ENCODE measurements around the gene RHBDD3. TPM values are rescaled to one million over a fixed set of nuclear protein-coding genes. Genes with fewer than 3 reads are reported as not detected.

The RHBDD3 gene
- total and polyA plus RNA-seq, 12 donors = 7.0 to 25.8 (median 12.6) TPM

DNA sequence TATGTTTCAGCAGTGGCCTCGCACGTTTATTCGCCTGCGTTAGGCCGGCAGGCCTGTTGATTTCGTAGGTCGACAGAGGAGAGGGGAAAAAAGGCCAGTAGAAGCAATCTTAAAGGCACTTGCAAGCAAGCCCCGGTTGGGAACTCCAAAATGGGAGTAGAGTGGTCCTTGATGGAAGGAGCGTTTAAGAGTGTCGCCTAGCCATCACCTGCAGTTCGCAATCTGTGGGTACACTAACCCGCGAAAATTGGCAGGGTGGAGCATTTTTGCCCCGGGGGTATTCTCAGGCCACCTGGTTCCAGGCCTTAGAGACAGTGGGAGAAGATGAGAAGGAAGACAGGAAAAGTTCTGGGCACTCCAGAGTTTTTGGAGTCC lies 1.4 kb upstream of the RHBDD3 start:
- peak overlapping the region in 9 of 10 donors; percentile 98 to 100 (median 99) for H3K27ac ChIP-seq
- TF ChIP-seq CTCF (IDR thresholded peaks at IDR 0.05) = no peak
- DNase-seq = no peak
- H3K36me3 ChIP-seq = peaks cover 0 to 64% (median 25%) of the 10 kb centered on the region in 9 donors
- H3K9me3 ChIP-seq = no peaks in the 10 kb centered on the region
- H3K4me3 ChIP-seq = peak overlapping the region; percentile 71 to 98 (median 82)
- WGBS, 2 donors = 0 to 1% methylated on average over 14 of the region's 14 CpGs
- no peak for ATAC-seq
- intact Hi-C loops (cut with DNase I) = loop anchor here in 3 of 10 donors (2.0 to 5.0 kb wide), 2 partner anchors 38 kb away; partner anchors contain the start of gene GAS2L1 (in 3 of the 3)
- H3K4me1 ChIP-seq = peaks cover 13 to 72% (median 62%) of the 10 kb centered on the region in 9 donors
- H3K27me3 ChIP-seq = no peaks in the 10 kb centered on the region

GRCh38 chr22:29268511-29269229 lies 889 bp upstream of the RHBDD3 start:
- Histone ChIP-seq H3K9me3 (no peaks in the 10 kb centered on the region), H3K27ac (peak overlapping the region; percentile 98 to 100 (median 99)), H3K4me1 (peaks cover 13 to 66% (median 61%) of the 10 kb centered on the region in 9 donors), H3K27me3 (no peaks in the 10 kb centered on the region), H3K36me3 (peaks cover 0 to 64% (median 20%) of the 10 kb centered on the region in 9 donors), H3K4me3 (peak overlapping the region; percentile 71 to 98 (median 82))
- peak; percentile 67 to 77 for DNase-seq
- peak; percentile 54 to 79 (median 68) for ATAC-seq
- TF ChIP-seq CTCF (IDR thresholded peaks at IDR 0.05) = peak in 2 of 9 donors; percentile 5 to 19
- intact Hi-C loops (cut with DNase I) = loop anchor here in 3 of 10 donors (2.0 to 5.0 kb wide), 2 partner anchors 38 to 39 kb away; partner anchors contain the start of gene GAS2L1 (in 3 of the 3)
- 0% methylated on average over 47 to 51 of the region's 51 CpGs for WGBS, 2 donors

GRCh38 chr22:29267462-29267857 lies 321 bp downstream of the RHBDD3 start:
- ATAC-seq (no peak), DNase-seq (no peak)
- Histone ChIP-seq H3K27ac (peak overlapping the region; percentile 98 to 100 (median 99)), H3K4me1 (peaks cover 13 to 54% (median 50%) of the 10 kb centered on the region in 9 donors), H3K36me3 (peaks cover 0 to 56% (median 9%) of the 10 kb centered on the region in 9 donors), H3K27me3 (no peaks in the 10 kb centered on the region), H3K9me3 (no peaks in the 10 kb centered on the region), H3K4me3 (peak overlapping the region; percentile 71 to 98 (median 82))
- no peak for TF ChIP-seq CTCF (IDR thresholded peaks at IDR 0.05)
- WGBS, 2 donors = 0% methylated on average over 32 of the region's 32 CpGs
- intact Hi-C loops (cut with DNase I) = loop anchor here in 2 of 10 donors (5.0 kb wide), 1 partner anchor 40 kb away; the partner anchor contains the start of gene GAS2L1 (in 2 of the 2)

DNA sequence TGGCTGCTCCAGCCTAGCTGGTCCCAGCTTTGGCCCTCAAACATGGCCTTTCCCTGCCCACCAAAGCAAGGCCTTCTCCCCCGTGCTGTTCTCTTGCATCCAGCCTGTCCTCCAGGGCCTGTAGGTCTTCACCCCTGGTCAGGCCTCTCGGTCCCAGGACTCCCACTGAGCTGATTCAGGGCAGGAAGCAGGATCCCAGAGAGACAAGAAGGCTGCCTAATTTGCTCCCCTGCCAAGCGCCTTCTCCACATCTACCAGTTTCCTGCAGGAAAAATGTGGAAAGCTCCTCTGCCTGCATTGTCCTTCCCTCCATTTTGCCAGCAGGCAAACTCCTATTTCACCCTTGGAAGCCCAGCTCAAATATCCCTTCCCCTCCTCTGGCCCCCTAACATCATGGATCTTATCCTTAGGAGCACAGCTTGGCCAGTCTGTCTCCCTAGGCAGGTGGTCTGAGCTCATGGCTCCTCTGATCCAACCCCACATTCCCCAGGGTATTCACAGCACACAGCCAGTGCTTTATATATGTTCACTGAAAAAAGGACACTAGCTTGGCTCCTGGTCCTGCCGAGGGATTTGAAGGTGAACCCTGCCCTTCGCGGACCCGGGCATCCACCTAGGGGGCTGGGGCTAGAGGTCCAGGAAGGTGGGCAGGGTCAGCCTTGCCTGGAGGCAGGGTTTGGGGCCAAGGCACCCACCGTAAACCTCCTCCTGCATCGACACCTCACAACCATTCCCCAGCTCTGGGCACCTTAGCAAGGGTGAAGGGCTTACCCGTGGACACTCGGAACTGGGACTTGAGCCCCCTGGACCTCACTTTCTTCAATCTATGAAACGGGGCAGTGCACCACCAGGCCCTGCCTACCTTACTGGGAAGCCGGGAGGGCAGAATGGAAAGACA lies 968 bp downstream of the RHBDD3 start:
- Histone ChIP-seq H3K4me3 (peak overlapping the region; percentile 71 to 98 (median 82)), H3K4me1 (peaks cover 13 to 48% (median 44%) of the 10 kb centered on the region in 9 donors), H3K27ac (peak overlapping the region in 9 of 10 donors; percentile 98 to 100 (median 99)), H3K36me3 (peaks cover 0 to 50% (median 6%) of the 10 kb centered on the region in 9 donors), H3K9me3 (no peaks in the 10 kb centered on the region), H3K27me3 (no peaks in the 10 kb centered on the region)
- 18 to 20% methylated on average over 13 of the region's 13 CpGs for WGBS, 2 donors
- ATAC-seq = peak in 1 of 8 donors; percentile 5
- no peak for DNase-seq
- no peak for TF ChIP-seq CTCF (IDR thresholded peaks at IDR 0.05)
- intact Hi-C loops (cut with DNase I) = loop anchor here in 2 of 10 donors (5.0 kb wide), 1 partner anchor 40 kb away; the partner anchor contains the start of gene GAS2L1 (in 2 of the 2)

All from heart right ventricle (tissue), 16 donors.